Tibial nerve (tissue), 4 donors: Measurements from ENCODE around the gene ARID1B.

Experiments used
- CTCF ChIP-seq, 5 experiments: fragments of 200-600 bp in 3 of 5; fragments of 450-650 bp in 2 of 5; sonication (generic) in 3 of 5; IDR thresholded peaks; one replicate each; pipeline ENCODE4 v1.5.1; 2016 to 2019; ENCODE audit warnings: antibody characterized with exemption in 5 of 5, mild to moderate bottlenecking in 3 of 5, moderate library complexity in 2 of 5
- EP300 ChIP-seq, 2 donors: sonication (generic); formaldehyde crosslinking; IDR thresholded peaks; one replicate each; pipeline ENCODE4 v1.6.1; 2017; ENCODE audit warnings: antibody characterized with exemption in 2 of 2, mild to moderate bottlenecking in 1 of 2
- POLR2A ChIP-seq, 2 donors: fragments of 450-650 bp; IDR thresholded peaks; one replicate each; pipeline ENCODE4 v1.6.1; 2017; ENCODE audit warnings: antibody characterized with exemption in 2 of 2, mild to moderate bottlenecking in 2 of 2, moderate library complexity in 2 of 2

DNA sequence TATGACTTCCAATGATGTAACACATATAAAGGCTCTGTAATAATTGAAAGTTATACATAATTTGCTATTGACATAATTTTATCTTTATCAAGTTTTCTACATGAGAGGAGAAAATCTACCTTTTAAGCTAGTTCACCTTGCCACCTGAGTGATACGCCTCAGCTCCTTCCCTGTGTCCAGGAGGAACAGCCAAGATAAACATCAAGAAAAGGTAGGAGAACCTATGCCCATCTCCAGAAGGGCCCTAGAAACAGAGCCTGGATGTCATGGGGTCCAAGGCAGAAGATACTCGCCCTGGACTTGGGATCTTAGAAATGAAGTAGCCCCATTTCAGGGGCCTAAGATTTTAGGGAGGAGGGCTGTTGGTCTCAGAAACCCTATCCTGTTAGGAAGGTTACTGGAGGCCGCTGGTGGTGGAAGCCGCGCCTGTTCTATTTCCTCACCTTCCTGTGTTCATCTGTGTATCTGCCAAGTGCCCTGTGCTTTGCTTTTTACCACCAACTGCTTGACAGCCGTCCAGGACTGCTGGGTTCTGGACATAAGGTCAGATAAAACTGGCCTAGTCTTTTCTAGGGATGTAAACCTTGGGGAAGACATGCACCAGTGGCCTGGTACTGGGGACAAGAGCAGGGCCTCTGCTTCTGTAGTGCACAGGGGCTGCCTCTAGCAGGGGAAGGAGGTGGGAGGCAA lies 178.5 kb downstream of the ARID1B start:
- TF ChIP-seq CTCF (IDR thresholded peaks at IDR 0.05) (no peak), POLR2A (IDR thresholded peaks at IDR 0.05) (no peak), EP300 (IDR thresholded peaks at IDR 0.05) (peak in 1 of 2 donors; percentile 60)
